IPS-NIHi11 (cell line): ENCODE measurements around the gene STUM.
"Not testable (repeated sequence)": the region's sequence is repeated elsewhere in the genome, so short reads cannot be mapped to it uniquely, and the experiment has no call there.

ENCODE experiments used
- DNase-seq: peaks from one replicate; pipeline ENCODE4 v3.0.0; 2012; ENCODE audit warnings: mixed read lengths, low spot score

The STUM gene

DNA sequence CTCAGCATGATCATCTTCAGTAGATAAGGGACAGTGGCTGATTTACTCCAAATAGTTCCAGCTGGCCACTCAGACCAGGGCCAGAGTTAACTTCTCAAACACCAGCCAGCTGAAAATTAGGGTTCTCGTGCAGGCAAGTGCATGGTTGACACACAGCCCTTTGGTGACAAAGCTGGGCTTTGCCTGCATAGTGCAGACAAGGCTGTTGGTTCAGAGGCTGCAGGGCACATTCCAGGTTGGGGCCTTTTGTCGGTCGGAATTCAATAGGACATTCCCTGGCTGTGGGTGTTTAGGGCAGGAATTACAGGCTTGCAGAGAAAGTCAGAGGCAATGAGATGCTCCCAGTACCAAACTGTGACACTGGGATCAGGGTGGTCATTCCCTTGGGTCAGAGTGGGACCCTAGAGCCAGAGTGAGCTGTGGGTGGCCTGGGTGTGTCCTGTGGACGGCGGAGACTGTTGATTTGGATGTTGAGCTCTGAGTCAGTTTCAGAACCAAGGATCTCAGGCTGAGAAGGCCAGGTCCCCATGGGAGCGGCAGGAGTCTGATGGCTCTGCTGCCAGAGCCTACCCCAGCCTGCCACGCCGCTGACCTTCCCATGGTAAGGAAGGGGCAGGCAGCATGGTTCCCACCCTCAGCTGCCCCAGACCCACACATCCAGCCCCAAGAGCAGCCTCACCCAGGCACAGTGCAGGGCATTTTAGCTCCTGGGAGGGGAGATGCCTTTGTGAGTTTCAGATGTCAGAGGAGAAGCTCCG is 56.2 kb downstream of the STUM start:
- peak; percentile 59 for DNase-seq

DNA sequence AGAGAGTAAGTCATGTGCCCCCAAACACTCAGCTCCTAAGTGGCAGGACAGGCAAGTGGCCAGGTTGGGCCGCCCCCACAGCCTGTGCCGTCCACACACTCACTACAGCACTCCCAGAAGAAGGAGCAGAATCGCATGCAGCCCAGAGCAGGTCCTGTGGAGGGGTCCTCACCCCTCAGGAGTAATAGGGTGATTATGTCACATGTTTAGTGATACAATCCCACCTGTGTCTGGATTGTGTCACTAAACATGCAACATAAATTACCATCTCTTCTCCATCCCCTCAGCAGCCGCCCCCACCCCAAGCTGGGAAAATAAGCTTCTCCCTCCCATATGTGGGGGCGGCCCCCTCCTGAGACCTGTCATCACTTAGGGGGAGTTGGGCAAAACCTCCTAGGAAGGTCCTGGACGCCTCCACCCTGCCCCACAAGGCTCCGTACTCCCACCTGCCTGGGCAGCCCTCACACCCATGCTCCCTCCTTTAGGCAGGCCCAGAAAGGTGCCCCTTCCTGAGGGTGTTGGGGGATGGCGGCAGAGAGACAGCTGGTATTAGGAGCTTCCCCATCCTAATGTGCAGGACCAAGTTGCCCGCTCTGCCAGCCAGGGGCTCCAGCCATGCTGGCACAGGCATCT is 56.9 kb downstream of the STUM start:
- DNase-seq = no peak

DNA sequence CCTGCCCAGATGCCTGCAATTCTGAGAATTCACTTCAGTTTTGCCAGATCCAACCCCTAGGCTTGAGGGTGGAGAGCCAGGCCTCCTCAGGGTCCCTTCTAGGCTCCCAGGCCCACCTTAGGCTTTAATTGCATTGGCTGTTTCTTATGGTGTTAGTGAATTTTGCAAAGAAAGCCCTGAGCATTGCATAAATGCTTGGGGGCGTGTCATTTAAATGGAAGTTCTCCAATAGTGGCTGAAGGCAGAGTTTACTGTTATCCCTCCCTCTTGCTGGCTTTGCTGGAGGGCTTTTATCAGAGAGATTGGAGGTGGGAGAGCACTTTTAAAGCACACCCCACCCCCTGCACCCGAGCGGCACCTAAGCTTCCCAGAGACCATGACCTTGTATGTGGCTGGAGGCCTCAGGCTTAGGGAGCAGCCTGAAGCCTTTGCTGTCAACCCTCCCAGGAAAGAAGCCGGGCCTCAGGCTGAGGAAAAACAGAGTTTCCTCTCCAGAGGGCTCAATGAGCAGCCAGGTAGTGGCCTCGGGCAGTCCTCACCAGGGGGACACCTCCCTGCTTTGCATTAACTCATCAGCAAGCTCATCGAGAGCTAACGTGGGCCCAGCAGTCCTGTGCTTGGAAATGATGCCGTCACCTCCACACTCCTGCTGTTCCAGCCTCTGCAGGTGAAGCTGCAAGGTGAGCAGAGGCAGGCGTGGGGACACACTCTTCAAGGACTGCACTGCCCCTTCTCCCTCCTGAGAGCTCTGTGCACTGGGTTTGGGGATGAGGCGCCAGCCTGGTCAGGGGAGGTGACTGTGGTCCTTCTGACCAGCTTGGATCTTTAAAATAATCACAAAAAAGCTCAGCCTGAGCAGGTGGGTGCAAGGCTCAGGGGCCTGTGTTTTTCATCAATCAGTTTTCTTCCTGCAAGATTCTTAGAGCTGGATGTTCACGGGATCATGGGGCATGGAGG is 58.0 kb downstream of the STUM start:
- no peak for DNase-seq

DNA sequence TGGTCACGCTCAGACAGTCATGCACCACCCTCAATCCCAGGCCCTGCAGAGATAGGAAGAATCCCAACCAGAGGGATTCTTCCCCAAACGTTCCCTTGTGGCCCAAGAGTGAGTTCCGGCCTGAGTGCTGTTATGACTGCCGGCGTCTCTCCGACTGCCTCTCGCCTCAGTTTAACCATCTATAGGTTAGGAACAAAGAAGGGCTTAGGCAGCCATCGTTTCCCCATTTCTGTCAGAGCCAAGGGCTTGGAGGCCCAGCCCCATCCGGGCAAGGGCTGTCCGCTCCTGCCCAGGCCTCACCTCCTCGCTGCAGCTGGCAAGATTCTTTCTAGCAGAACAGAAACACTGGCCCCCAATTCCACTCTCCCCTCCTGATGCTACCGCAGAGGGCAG is 58.7 kb downstream of the STUM start:
- no peak for DNase-seq

DNA sequence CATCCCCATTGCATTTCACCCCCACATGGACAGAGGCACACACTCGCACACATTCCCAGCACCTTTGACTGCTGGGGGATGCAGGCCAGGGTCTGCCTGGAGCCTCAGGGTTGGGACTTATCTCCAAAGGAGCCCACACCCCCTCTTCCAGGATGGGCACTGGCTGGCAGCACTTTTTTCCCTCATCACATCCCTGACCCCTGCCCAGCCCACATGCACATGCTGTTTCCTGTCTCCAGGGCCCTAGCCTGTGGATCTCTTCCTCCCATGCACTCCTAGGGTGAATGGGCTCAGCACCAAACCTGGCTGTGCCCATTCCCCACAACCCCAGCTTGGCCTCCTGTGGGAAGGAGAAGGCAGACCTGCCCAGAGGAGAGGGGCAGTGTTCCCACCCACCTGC is 59.3 kb downstream of the STUM start:
- DNase-seq = no peak

DNA sequence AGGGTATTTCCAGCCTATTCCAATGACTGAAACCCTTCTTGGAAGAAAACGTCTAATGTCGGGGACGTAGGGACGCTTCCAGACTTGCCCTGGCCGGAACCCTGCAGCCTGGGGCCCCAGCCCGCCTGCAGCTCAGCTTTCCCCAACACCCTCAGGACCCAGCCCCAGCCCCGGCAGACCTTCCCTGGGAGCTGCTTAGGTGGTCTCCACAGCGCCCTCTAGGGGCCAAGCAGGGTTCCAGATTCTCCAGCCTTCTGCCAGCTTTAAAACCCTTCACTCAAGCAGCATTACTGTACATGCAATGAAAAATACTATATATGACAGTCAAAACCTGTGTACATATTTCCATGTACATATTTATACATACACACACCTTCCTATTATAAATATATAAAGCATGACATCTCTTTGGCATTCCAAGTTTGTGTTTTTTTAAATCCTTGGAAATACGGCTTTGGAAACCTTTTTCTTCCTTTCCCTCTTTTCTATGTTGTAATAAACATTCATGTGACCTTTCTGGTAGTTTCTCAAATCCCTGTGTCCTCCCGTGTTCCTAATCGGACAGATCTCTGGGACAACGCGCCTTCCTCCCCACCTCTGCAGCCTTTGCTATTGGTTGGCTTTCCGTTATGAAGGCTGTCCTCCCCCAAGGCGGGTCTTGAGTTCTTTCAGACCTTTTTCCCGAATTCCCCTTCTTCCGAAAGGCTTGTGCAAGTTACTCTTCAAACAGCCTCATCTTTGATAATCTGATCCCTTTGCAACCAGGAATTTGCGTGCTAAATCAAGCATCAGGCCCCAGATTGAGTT is 60.3 kb downstream of the STUM start:
- DNase-seq = peak; percentile 87

DNA sequence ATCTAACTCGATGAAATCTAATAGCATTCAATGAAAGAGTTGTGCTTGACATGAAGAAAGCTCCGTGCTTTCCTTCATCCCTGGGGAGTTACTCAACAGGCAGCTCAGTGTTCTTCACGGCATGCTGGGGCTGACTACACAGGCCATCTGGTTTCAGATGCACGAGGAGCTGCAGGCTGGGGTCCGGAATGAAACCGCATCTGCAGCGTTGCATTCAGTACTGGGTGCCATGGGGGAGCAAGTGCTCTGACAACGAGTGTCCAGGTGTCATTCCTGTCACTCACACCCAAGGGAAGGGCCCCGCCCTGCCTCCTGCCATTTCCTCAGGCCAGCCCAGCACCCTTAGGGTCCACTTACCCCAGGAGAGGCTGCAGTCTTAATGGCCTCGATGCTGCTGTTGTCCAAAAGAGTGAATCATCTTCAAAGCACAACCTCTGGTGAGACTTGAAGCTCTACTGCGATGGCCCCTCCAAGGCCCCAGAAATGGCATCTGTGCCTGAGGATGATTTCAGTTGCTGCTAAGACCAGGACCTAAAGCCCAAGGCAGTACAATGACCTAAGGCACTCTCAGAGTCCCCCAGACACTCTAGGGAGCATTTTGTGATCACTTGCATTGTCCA is 61.4 kb downstream of the STUM start:
- no peak for DNase-seq

DNA sequence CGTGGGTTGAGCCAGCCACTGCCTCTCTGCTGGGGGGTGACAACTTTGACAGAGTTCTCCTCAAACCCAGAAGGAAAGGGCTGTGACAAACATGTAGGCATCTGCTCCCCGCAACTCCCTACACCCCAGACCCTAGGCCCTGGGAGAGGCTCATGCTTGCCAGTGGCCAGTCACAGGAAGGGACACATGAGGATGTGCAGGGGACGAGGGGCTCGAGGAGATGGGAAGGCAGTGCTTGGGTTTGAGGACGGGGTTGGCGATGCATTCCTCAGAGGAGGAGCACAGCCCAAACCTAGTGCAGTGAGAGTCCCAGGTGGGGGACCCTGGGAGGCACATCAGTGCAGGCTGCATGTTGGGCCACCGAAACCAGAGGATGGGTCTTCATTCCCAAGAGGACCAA is 62.1 kb downstream of the STUM start:
- no peak for DNase-seq

DNA sequence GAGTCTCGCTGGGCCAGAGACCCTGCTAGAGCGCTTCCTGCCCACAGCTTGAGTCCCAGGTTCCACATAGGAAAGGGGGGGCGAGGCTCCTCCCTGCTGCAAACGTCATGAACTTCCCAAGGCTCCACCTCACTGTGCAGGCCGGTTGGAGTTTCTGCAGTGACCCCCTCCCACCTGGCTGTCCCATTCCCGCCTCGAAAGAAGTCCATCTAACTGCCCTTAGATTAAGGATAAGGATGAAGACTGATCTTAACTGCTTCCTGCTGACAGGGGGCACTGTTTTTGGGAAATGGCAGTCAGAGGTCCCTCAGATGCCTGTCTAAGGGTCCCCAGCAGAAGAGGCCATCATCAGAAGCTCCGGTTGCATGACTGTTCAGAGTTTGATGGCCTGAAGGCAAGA is 62.7 kb downstream of the STUM start:
- DNase-seq = no peak

DNA sequence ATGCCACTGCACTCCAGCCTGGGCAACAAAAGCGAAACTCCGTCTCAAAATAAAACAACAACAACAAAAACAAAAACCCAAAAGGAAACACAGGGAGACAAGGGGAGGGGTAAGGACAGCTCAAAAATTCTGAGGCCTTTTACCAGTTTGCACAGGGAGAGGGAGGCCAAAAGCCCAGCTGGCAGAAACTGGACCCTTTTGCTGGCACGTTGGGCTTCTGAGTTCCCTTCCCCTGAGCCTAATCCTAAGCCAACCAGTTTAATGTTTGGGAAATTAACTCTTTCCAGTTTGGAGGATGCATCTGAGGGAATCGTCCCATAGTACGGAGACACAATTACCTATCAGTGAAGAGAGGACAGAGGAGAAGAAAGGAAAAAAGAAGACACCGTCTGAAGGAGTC is 63.4 kb downstream of the STUM start:
- not testable (repeated sequence) for DNase-seq

DNA sequence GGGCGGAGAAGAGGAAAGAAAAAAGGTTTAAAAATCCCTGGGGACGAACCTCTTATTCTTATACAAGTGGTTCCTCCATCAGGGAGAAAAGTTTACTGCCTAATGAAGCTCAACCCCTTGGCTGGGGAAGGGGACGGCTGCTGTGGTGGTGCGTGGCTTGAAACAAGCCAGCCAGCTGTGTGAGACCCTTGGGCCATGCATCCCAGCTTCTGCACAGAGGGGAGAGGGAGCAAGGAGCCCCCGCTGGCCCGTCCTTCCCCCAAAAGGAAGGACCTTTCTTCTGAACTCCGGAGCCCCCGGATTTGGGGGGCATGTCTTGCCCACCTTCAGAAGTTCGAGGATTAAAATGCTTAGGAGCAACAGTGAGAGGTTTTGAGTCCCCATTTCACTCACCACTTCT is 67.3 kb downstream of the STUM start:
- no peak for DNase-seq

DNA sequence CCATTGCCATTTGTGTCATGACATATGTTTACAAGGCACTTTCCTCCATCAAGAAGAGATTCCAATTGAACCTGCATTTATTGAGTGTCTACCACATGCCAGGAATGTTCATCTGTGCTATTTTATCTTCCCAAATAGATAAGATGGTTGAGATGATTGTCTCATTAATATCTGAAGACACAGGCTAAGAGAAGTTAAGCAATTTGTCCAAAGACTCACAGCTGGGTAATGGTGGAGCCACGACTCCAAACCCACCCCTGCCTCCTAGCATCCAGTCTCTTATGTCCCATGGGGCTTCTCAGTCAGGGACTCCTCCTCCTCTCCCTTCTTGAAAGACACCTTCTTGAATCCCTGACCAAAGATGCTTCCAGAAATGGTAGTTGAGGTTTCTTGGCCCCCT is 68.1 kb downstream of the STUM start:
- no peak for DNase-seq

DNA sequence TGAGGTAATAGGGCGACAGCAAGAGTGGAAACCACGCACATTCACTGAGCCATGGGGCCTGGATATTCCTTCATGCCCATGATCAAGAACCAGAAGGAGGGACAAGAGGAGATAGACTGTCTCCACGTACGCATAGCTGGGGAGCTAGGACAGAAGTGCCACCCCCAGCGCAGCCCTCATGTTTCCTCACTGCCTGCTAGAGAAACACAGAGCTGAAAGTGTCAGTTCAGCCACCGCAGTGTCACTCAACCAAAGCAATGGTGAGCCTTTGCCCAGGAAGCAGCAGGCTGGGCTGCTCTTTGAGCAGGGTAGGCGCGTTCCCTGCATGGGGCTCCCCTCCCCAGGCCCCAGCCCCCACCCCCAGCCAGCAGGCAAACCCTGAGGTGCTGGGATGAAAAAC is 68.5 kb downstream of the STUM start:
- no peak for DNase-seq

DNA sequence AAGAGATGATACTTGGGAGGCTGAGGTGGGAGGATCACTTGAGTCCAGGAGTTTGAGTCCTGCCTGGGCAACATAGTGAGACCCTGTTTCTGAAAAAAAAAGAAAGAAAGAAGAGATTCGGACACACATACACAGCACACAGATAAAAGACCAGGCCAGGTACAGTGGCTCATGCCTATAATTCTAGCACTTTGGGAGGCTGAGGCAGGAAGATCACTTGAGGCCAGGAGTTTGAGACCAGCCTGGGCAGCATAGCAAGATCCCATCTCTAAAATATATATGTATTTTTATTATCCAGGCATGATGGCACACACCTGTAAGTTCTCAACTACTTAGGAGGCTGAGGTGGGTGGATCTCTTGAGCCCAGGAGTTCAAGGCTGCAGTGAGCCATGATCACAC is 69.2 kb downstream of the STUM start:
- DNase-seq = not testable (repeated sequence)

DNA sequence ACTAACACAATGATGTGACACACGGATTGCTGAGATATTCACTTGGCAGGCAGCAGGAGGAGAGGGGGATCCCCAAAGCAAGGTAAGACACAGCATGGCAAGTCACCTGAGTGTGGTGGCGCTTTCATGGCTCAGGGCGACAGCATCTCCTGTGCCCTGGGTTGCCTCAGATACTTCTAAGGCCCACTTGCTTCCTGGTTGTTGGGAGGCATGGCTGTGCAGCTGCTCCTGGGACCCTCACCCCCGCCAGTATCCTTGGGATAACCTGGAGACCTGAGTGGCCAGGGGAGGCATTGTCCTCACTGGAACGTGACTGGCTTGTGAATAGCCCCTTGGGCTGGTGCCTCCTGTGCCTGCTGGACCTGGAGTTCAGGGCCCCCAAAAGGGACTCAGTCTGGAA is 69.8 kb downstream of the STUM start:
- DNase-seq = no peak

DNA sequence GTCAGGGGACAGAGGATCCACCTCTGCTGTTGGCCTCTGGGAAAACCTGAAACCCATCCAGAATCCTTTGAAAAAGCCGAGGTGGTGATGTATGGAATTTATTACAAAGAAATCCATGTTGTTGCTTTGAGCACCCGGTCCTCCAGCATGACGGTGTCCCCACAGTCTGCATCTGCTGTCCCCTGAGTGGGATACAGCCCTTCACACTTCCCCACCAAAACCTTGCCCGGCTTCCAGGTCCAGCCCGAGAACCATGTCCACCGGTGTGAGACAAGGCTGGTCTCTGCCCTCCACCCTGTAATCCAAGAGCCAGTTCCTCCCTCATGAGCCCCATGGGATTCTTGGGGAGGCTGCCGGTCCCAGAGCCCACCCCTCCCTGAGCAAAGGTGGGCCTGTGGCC is 70.5 kb downstream of the STUM start:
- no peak for DNase-seq

DNA sequence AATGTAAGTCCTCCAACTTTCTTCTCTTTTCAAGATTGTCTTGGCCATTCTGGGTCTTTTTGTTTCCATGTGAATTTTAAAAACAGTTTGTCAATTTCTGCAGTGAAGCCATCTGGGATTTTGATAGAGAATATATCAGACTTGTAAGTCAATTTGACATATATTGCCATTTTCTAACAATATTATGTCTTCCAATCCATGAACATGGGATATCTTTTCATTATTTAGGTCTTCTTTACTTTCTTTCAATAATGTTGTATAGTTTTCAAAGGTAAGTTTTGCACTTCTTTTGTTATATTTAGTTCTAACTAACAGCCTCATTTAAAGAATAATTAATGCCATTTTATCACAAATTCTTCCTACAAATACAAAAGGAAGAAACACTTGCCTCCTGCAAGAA is 73.4 kb downstream of the STUM start:
- no peak for DNase-seq

DNA sequence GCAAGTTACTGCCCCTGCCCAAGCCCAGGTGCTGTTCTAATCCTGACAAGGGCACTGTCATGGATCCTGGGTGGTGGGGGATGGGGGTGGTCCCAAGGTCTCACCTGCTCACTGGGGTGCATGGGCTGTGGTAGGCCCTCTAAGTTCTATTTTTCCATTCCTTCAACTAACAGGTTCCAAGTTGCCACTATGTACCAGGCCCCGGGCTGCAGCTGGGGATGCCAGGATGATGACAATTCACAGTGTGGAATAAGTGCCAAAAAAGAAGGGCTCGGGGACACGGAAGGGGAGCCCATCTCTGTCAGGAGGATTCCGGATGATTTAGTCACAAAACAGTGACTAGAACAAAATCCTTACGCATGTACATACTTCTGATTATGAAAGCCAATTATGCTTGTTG is 76.0 kb downstream of the STUM start:
- DNase-seq = no peak

DNA sequence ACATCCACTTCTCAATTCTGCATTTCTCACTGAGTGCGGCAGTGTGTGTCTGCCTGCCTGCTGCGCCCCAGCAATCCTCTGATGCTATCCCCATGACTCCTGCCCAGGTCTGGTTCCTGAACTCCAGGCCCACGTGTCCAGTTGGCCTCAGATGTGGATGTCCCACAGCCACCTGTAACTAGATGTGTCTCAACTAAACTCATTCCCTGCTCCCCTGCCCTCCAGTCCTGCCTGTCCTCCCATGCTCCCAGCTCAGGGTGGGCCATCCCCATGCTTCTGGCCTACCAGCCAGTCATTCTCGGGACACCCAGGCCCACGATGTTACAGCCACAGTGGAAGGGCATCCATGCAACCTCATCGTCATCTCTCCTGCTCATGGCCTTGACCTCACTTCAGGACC is 76.8 kb downstream of the STUM start:
- DNase-seq = no peak

DNA sequence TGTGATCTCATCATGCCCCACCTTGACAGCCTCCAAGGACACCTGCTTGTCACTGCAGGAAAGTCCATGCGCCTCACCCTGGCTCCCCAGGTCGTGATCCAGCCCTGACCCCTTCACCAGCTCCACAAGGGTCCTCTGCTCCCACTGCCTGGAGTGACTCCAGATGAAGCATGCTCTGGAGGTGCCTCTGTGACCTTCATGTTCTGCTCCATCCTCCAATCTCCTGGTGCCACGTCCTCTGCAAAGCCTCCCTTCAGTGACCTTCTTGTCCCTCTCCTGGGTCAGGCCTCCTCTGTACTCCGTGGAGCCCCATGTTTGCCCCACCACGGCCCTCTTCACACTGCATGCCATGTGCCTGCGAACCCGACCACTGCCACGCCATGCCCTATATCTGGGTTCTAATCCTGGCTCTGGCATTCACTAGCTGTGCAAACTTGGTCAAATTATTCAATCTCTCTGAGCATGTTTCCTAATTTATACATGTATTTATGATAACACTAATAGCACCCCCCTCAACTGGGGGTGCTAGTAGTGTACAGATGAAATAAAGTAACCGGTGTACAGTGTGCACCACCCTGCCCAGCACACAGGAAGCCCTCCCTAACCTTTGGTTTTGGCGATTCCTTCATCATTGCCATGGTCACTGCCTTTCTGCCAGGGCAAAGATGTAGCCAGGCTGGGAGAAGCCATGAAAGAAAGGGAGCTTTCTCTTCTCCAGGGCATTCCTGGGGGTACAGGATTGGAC is 77.4 kb downstream of the STUM start:
- no peak for DNase-seq

DNA sequence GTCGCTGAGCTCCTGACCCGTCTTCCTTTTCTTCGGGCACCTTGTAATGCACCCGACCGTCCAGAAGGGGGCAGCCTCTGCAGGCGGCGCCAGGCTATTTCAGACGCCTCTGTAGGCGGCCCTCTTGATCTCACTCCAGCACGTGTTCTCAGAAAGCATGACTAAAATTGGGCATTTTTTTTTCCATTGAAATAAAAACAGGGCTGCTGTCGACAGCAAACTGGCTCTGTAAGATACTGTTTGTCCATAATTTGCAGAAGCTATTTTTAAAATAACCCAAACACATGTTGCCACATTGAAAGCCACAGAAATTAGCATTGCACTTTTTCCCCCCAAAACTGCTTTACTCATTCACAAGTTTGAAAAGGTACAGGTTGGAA is 78.0 kb downstream of the STUM start:
- peak; percentile 87 for DNase-seq
